HG03064 (cell line): ENCODE results near the gene LINGO1.

Experiments used
- ATAC-seq: cut with Tn5 transposase; IDR thresholded peaks from one replicate; pipeline ENCODE4 v1.9.1; 2021; ENCODE audit warnings: low read depth; ENCODE audit not compliant: unreplicated experiment

The LINGO1 gene

GRCh38 chr15:77575203-77575934 is 57.3 kb downstream of the LINGO1 start:
- no peak for ATAC-seq

GRCh38 chr15:77574521-77575202 is 58.0 kb downstream of the LINGO1 start:
- no peak for ATAC-seq

- no peak for ATAC-seq
These were observed 58.9 kb downstream of the LINGO1 start for GRCh38 chr15:77573802-77574201.

DNA sequence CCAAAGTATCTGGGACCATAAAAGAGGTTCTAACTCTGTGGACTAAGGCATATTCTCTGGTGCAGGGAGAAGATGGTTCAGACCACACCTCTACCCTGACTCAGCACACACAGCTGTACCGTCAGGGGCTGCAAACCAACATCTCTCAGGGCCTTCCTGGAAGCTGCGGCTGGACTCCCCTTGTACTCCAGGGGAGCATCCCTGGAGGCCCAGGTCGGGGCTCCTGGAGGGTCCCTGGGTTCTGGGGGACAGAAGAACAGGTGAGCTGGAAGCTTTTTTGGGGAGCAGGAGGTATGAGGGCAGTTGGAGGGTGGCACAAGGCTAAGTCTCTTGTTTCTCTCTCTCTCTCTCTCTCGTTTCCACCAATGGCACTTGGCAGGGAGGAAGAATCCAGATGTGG is 60.5 kb downstream of the LINGO1 start:
- no peak for ATAC-seq

DNA sequence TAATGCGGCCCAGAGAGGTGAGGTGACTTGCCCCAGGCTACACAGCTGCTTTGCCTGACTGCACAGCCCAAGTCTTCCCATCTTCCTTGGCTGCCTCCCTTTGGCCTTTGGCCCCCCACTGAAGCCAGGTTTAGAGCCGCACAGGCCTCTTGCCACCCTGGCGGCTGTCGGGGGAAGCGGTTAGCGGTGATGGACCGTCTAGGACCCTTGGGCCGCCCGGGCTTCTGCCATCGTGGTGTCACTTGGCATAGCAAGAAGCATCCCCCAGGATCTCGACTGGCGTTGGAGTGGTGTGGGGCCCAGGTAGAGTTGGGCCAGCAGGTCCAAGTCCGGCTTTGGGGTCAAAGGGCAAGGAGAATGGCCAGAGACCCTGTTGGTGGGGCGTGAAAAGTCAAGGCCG is 61.0 kb downstream of the LINGO1 start:
- no peak for ATAC-seq

GRCh38 chr15:77571181-77571580 is 61.5 kb downstream of the LINGO1 start:
- no peak for ATAC-seq

- ATAC-seq = no peak
These were observed 63.0 kb downstream of the LINGO1 start for GRCh38 chr15:77569729-77570125.

DNA sequence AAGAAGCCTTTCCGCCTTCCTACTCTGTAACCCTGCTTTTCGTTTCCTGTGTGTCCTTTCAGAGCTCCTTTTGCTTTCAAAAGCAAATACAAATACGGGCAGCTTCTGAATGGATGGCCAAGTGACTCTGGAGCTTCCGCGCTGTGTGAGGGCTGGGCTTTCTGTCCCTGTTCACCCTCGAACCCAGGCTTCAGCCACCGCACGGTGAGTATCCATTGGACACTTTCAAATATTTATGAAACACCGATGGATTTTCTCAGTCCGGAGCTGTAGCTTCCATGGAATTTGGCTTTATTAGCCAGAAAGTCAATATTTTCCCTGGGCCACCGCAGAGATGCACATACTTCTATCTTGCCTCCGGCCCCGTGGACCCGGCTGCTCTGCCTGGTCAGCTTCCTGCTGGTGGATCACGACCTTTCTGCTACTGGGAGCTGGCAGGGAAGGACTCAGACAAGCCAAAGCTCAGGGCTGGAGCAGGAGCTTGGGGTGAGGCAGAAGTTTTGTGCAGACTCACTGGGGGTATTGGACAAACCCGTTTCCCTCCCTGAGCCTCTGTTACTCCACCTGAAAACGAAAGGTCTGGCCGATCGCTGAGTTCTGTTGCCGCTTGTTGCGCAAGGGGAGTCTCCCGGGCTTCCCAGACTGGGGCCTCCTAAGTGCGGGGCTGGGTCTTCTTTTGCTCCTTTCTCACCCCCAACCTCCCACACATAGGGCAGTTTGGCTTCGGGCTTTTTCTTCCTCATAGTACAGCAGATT is 63.6 kb downstream of the LINGO1 start:
- ATAC-seq = no peak

DNA sequence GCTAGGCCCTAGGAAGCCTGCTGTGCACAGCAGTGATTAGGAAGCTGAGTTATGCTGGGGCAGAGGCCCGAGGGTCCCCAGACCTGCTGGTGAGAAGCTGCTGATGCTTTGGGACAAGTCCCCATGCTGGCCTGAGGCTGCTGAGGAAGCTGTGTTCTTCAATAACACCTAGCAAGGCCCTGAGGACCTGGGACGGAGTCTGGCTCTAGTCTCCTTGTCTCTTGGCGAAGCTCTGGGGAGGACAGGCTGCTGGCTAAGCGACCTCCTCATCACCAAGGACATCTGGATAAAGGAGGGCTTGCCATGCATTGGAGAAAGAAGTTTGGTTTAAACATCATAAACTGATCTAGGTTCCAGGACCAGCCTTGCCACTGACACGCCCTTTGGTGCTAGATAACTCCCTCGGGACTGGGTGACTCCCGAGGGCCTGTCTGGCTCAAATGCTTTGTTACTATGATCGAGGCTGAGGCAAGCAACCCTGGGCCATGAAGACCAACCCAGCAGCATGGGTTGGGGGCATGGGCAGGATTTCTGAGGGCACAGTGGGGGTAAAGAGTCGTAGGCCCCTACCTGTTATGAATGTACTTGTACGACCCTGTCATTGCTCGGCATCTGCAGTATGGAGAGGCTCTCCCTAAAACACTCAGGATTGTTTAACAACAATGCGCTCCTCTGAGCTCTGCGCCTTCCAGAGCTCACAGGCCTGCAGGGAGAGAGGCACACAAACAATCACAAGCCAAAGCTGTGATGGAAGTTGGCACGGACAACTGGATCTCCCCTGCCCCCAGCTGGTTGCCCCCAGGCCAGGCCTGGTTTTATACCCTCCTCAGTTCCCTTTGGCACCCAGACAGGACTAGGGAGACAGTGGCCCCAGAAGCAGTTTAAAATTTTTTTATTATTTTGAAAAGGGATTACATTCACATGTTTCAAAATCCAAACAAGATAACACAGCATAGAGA is 64.4 kb downstream of the LINGO1 start:
- no peak for ATAC-seq

GRCh38 chr15:77567202-77567601 is 65.5 kb downstream of the LINGO1 start:
- no peak for ATAC-seq

DNA sequence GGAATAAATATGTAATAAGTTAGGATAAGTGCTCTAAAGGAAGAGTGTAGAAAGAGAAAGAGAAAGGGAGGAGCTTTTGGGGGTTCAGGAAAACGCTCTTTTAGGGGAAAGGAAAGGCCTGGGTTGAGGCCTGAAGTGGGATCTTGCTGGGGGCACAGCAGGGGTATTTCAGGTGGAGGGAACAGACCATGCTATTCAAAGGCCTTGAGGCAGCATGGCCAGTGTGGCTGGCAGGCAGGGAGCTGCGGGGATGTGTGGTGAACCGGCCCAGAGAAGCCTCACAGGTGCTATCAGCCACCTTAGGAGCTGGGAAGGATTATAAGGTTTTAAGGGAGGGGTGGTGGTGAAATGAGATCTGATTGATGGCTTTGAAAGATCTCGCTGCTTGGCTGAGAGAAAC is 66.6 kb downstream of the LINGO1 start:
- no peak for ATAC-seq

- ATAC-seq = no peak
These were observed 67.3 kb downstream of the LINGO1 start for GRCh38 chr15:77565378-77565915.

GRCh38 chr15:77564938-77565337 is 67.8 kb downstream of the LINGO1 start:
- ATAC-seq = no peak

DNA sequence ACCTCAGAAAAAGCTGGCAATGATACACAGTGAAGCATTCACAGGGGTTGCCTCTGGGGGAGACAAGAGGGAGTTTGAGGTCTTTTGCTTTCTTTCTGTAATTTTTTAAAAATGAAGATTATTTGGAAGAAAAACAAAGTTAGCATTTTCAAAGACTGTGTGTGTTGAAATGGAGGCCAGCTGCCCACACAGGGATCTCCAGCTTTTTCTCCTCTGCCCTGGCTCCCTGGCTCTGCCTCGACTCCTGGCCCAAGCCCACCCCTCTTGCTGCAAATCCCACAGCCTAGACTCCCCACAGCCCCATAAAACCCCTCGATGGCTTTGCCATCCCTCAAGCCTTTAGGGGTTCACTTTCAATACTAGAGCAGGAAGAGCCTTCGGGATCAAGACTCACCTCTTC is 68.4 kb downstream of the LINGO1 start:
- ATAC-seq = no peak

GRCh38 chr15:77563623-77564156 is 69.0 kb downstream of the LINGO1 start:
- ATAC-seq = no peak
